HCT116 (cell line): Measurements from ENCODE around the gene DPP6.

Experiments used
- CEBPB ChIP-seq: IDR thresholded peaks from 2 replicates; pipeline ENCODE4 v1.6.1; 2012; ENCODE audit warnings: low read depth
- EZH2 ChIP-seq: fragments of 200-600 bp; sonication (generic); IDR thresholded peaks from 2 replicates; pipeline ENCODE4 v1.6.1; 2017; ENCODE audit warnings: antibody characterized with exemption, mixed run types
- EZH2phosphoT487 ChIP-seq: fragments of 200-600 bp; IDR thresholded peaks from 2 replicates; pipeline ENCODE4 v1.6.1; 2018; ENCODE audit warnings: antibody characterized with exemption, borderline replicate concordance
- JUND ChIP-seq: IDR thresholded peaks from 2 replicates; pipeline ENCODE4 v1.6.1; 2012
- POLR2A ChIP-seq: IDR thresholded peaks from 2 replicates; pipeline ENCODE4 v1.7.0; 2011; ENCODE audit warnings: borderline replicate concordance; ENCODE audit not compliant: insufficient read depth, insufficient read length; ENCODE audit errors: extremely low read depth
- TCF7L2 ChIP-seq: IDR thresholded peaks from 2 replicates; pipeline ENCODE4 v1.7.0; 2011; ENCODE audit warnings: borderline replicate concordance, inconsistent platforms; ENCODE audit not compliant: insufficient read depth, insufficient read length; ENCODE audit errors: extremely low read depth
- ZFX ChIP-seq: fragments of 450-650 bp; IDR thresholded peaks from 2 replicates; pipeline ENCODE4 v1.6.1; 2017
- TF ChIP-seq, protein P1 (sequence below): IDR thresholded peaks from 2 replicates; pipeline ENCODE4 v1.6.1; 2012
- TF ChIP-seq, protein P2 (sequence below), 3 experiments: fragments of 200-600 bp in 1 of 3; sonication (generic) in 1 of 3; IDR thresholded peaks in 2 of 3; conservative IDR thresholded peaks in 1 of 3; 2 replicates each; pipeline ENCODE4 v1.5.1; 2012 to 2017; ENCODE audit warnings: low read depth in 2 of 3, low read length in 2 of 3, antibody characterized with exemption in 1 of 3, borderline replicate concordance in 1 of 3, control low read depth in 1 of 3, mild to moderate bottlenecking in 1 of 3, mixed read lengths in 1 of 3, mixed run types in 1 of 3, moderate library complexity in 1 of 3; ENCODE audit not compliant: insufficient read depth in 1 of 3

DNA sequence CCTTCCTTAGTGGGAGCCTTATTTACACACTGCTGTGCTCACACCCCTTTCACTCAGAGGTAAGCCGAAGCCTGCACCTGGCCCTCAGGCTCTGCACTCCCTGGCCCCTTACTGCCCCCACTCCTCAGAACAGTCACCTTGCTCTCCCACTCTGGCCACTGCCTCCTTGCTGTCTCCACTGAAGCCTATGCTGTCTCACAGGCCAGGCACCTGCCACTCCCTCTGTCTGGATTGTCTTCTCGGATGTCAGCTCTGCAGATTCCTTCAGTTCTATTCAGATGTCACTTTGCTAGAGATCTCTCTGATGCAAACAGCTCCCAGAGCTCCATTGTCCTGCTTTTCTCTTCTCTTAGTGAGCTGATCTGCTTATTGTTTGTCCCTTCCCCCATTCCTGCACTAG lies 390.7 kb downstream of the DPP6 start:
- TF ChIP-seq EZH2 = no peak
- TF ChIP-seq ZFX = no peak
- TF ChIP-seq, protein P1, sequence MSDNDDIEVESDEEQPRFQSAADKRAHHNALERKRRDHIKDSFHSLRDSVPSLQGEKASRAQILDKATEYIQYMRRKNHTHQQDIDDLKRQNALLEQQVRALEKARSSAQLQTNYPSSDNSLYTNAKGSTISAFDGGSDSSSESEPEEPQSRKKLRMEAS = no peak
- TF ChIP-seq, protein P2, sequence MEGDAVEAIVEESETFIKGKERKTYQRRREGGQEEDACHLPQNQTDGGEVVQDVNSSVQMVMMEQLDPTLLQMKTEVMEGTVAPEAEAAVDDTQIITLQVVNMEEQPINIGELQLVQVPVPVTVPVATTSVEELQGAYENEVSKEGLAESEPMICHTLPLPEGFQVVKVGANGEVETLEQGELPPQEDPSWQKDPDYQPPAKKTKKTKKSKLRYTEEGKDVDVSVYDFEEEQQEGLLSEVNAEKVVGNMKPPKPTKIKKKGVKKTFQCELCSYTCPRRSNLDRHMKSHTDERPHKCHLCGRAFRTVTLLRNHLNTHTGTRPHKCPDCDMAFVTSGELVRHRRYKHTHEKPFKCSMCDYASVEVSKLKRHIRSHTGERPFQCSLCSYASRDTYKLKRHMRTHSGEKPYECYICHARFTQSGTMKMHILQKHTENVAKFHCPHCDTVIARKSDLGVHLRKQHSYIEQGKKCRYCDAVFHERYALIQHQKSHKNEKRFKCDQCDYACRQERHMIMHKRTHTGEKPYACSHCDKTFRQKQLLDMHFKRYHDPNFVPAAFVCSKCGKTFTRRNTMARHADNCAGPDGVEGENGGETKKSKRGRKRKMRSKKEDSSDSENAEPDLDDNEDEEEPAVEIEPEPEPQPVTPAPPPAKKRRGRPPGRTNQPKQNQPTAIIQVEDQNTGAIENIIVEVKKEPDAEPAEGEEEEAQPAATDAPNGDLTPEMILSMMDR (IDR thresholded peaks at IDR 0.05 in 2 of 3, conservative IDR thresholded peaks at IDR 0.05 in 1 of 3; ENCODE audit: borderline replicate concordance in 1 of 3, insufficient read depth in 1 of 3, low read depth in 2 of 3, low read length in 2 of 3) = no peak
- no peak for TF ChIP-seq JUND
- no peak for TF ChIP-seq POLR2A
- no peak for TF ChIP-seq EZH2phosphoT487
- TF ChIP-seq TCF7L2 = no peak
- no peak for TF ChIP-seq CEBPB
